GM08714 (cell line): ENCODE measurements around the gene TFDP2.
"Not testable (repeated sequence)": the region's sequence is repeated elsewhere in the genome, so short reads cannot be mapped to it uniquely, and the experiment has no call there.

Source experiments
- H3K4me3 ChIP-seq: fragments of 200-500 bp; sonication (Bioruptor generic); 2 replicates; pipeline ENCODE4 v1.5.1; 2014; ENCODE audit warnings: mild to moderate bottlenecking, low read length, inconsistent platforms
- ZNF274 ChIP-seq: IDR thresholded peaks from 2 replicates; pipeline ENCODE4 v1.6.1; 2012; ENCODE audit warnings: mild to moderate bottlenecking, low read depth, low read length

The TFDP2 gene

GRCh38 chr3:141998669-141999290 is 150.6 kb downstream of the TFDP2 start:
- no peak for TF ChIP-seq ZNF274
- no peak overlapping the region for H3K4me3 ChIP-seq

DNA sequence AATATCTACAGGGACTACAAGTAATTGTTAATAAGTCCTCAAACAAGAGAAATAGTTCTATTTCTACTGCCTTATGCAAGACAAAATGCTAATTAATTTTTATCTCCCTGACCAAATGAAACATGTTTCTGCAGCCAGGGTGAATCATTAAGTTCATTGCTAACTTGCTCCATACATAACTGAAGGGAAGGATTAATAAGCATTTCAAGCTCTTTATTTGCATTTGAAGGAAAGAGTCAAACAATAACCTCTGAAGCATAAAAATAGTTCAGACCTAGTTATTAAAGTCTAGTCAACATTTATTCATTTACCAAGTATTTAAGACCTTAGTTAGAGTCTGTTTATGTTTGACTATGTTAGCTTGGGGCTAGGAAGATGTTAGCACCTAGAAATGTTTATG is 152.9 kb downstream of the TFDP2 start:
- no peak for TF ChIP-seq ZNF274
- no peak overlapping the region for H3K4me3 ChIP-seq

DNA sequence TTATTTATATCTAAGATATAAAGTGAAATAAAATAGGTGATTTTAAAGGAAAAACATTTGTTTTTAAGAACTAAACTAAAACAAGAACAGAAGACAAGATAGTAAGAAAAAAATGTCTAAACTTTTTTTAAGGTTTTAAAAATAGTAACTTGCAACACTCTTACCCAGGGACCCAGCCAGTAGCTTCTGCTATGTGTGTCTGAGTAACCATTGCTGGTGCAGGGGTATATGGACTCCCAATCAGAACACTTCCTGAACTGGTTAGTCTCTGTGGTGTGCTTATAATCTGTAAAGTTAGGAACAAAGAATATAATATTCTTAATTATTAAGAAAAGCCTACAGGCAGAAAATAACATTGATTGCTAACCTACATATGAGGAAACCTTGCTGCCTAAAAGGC is 154.5 kb downstream of the TFDP2 start:
- no peak for TF ChIP-seq ZNF274
- H3K4me3 ChIP-seq, result no peak overlapping the region

GRCh38 chr3:141992512-141992911 is 156.8 kb downstream of the TFDP2 start:
- no peak for TF ChIP-seq ZNF274
- H3K4me3 ChIP-seq, result no peak overlapping the region

- no peak for TF ChIP-seq ZNF274
- H3K4me3 ChIP-seq, result no peak overlapping the region
Measured at GRCh38 chr3:141986548-141987107, 162.7 kb downstream of the TFDP2 start.

DNA sequence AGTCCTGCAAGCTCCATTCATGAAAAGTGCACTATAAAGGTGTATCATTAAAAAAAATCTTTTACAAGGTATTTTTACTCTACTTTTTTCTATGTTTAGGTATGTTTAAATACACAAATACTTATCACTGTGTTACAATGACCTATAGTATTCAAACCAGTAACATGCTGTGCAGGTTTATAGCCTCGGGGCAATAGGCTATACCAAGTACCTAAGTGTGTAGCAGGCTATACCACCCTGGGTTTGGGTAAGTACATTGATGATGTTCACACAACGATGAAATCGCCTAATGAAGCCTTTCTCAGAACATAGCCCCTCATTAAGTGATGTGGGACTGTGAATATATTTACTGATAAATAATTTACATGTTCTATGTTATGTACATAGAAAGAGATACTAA is 168.3 kb downstream of the TFDP2 start:
- no peak for TF ChIP-seq ZNF274
- no peak overlapping the region for H3K4me3 ChIP-seq

GRCh38 chr3:141979050-141979671 is 170.2 kb downstream of the TFDP2 start:
- H3K4me3 ChIP-seq, result no peak overlapping the region
- TF ChIP-seq ZNF274, result no peak

DNA sequence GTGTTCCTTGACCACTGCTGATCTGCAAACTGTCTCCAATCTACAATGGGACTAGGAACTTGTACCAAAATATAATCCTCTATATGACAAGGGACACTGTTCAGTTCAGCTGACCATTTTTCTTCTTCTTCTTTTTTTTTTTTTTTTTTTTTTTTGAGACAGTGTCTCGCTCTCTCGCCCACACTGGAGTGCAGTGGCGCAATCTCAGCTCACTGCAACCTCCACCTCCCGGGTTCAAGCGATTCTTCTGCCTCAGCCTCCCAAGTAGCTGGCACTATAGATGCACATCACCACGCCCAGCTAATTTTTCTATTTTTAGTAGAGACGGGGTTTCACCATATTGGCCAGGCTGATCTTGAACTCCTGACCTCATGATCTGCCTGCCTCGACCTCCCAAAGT is 174.6 kb downstream of the TFDP2 start:
- H3K4me3 ChIP-seq, result not testable (repeated sequence)

GRCh38 chr3:141972399-141972798 is 176.9 kb downstream of the TFDP2 start:
- TF ChIP-seq ZNF274, result no peak
- H3K4me3 ChIP-seq, result no peak overlapping the region

DNA sequence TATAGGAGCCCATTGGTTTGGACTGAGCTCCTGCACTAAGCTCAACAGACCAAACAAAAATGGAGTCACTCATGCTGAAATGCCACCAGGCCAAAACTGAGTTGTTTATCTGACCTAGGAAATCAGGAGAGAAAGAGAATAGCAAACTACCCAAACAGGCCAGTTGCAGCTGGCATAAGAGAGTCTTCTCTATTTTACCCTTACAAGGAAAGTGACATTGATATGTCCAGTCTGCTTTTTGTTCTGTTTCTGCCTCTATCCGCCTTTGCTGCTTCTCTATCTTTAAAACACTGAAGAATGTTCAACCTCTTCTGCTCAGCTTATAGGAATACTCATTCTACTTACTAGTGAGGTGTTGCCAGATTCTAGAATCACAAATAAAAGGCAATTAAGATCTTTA is 177.8 kb downstream of the TFDP2 start:
- TF ChIP-seq ZNF274, result no peak

DNA sequence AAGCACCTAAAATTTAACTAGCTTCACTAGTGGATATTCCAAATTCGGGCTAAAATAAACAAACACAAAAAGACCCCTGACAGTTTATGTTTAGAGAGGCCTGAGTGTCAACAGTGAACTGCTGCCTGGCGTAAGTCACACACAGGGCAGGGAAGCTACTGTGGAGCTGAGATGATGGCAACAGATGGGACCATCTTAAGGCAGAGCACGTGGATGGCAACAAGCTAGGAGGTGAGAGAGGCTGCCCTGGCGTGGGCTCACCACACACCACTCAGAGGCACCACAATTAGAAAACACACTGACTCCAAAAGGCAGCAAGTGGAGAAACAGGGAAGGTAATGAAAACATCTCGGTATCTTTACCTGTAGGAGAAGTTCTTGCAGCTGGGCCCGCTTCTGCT is 179.6 kb downstream of the TFDP2 start:
- no peak overlapping the region for H3K4me3 ChIP-seq
- TF ChIP-seq ZNF274, result no peak

More for the DNA sequence above, 177.8 kb downstream of the TFDP2 start:
- H3K4me3 ChIP-seq, result no peak overlapping the region

GRCh38 chr3:141965471-141965870 is 183.9 kb downstream of the TFDP2 start:
- no peak for TF ChIP-seq ZNF274
- H3K4me3 ChIP-seq, result no peak overlapping the region

GRCh38 chr3:141963301-141963700 is 186.0 kb downstream of the TFDP2 start:
- no peak overlapping the region for H3K4me3 ChIP-seq
- no peak for TF ChIP-seq ZNF274

- no peak overlapping the region for H3K4me3 ChIP-seq
- TF ChIP-seq ZNF274, result no peak
Measured at GRCh38 chr3:141960731-141961130, 188.6 kb downstream of the TFDP2 start.
